Middle frontal gyrus (tissue), 1 donor: ENCODE results near the gene TSEN34.
"Not testable (repeated sequence)": the region's sequence is repeated elsewhere in the genome, so short reads cannot be mapped to it uniquely, and the experiment has no call there.

Source experiments
- DNase-seq: peaks from one replicate; pipeline ENCODE4 v3.0.0-alpha.2; 2015; ENCODE audit warnings: low spot score; ENCODE audit errors: extremely low spot score

The TSEN34 gene

GRCh38 chr19:54207983-54208783, 17.1 kb downstream of the TSEN34 start:
- DNase-seq, result no peak

- no peak for DNase-seq
Observed at GRCh38 chr19:54208784-54209057, 17.6 kb downstream of the TSEN34 start.

GRCh38 chr19:54209058-54209810, 18.1 kb downstream of the TSEN34 start:
- DNase-seq, result no peak

- peak; percentile 52 for DNase-seq
Observed at GRCh38 chr19:54209811-54210494, 18.8 kb downstream of the TSEN34 start.

- no peak for DNase-seq
Observed at GRCh38 chr19:54211235-54211634, 20.1 kb downstream of the TSEN34 start.

- not testable (repeated sequence) for DNase-seq
Observed at GRCh38 chr19:54214217-54214616, 23.1 kb downstream of the TSEN34 start.

- not testable (repeated sequence) for DNase-seq
Observed at GRCh38 chr19:54214734-54215133, 23.6 kb downstream of the TSEN34 start.

GRCh38 chr19:54216869-54217268, 25.8 kb downstream of the TSEN34 start:
- no peak for DNase-seq

- DNase-seq, result not testable (repeated sequence)
Observed at GRCh38 chr19:54217517-54218247, 26.6 kb downstream of the TSEN34 start.

GRCh38 chr19:54218259-54218658, 27.2 kb downstream of the TSEN34 start:
- no peak for DNase-seq

- no peak for DNase-seq
Observed at GRCh38 chr19:54218960-54219661, 28.0 kb downstream of the TSEN34 start.

- not testable (repeated sequence) for DNase-seq
Observed at GRCh38 chr19:54219702-54220101, 28.6 kb downstream of the TSEN34 start.

- not testable (repeated sequence) for DNase-seq
Observed at GRCh38 chr19:54221947-54222346, 30.8 kb downstream of the TSEN34 start.

- not testable (repeated sequence) for DNase-seq
Observed at GRCh38 chr19:54222474-54223276, 31.6 kb downstream of the TSEN34 start, which contains the start of gene LILRB3. TSS of gene LILRB3 (minus strand) at chr19:54223007. CDS start at chr19:54222976, 31 bp downstream.

- not testable (repeated sequence) for DNase-seq
Observed at GRCh38 chr19:54223277-54223936, 32.3 kb downstream of the TSEN34 start.

GRCh38 chr19:54223937-54224281, 32.8 kb downstream of the TSEN34 start:
- DNase-seq, result not testable (repeated sequence)

- not testable (repeated sequence) for DNase-seq
Observed at GRCh38 chr19:54224619-54225018, 33.5 kb downstream of the TSEN34 start.

GRCh38 chr19:54229146-54229545, 38.0 kb downstream of the TSEN34 start:
- no peak for DNase-seq

- DNase-seq, result no peak
Observed at GRCh38 chr19:54230031-54230430, 38.9 kb downstream of the TSEN34 start.
